ENCODE data around the gene PNPLA8.
"Not testable (repeated sequence)": the region's sequence is repeated elsewhere in the genome, so short reads cannot be mapped to it uniquely, and the experiment has no call there.

Gene PNPLA8, protein sequence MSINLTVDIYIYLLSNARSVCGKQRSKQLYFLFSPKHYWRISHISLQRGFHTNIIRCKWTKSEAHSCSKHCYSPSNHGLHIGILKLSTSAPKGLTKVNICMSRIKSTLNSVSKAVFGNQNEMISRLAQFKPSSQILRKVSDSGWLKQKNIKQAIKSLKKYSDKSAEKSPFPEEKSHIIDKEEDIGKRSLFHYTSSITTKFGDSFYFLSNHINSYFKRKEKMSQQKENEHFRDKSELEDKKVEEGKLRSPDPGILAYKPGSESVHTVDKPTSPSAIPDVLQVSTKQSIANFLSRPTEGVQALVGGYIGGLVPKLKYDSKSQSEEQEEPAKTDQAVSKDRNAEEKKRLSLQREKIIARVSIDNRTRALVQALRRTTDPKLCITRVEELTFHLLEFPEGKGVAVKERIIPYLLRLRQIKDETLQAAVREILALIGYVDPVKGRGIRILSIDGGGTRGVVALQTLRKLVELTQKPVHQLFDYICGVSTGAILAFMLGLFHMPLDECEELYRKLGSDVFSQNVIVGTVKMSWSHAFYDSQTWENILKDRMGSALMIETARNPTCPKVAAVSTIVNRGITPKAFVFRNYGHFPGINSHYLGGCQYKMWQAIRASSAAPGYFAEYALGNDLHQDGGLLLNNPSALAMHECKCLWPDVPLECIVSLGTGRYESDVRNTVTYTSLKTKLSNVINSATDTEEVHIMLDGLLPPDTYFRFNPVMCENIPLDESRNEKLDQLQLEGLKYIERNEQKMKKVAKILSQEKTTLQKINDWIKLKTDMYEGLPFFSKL

DNA sequence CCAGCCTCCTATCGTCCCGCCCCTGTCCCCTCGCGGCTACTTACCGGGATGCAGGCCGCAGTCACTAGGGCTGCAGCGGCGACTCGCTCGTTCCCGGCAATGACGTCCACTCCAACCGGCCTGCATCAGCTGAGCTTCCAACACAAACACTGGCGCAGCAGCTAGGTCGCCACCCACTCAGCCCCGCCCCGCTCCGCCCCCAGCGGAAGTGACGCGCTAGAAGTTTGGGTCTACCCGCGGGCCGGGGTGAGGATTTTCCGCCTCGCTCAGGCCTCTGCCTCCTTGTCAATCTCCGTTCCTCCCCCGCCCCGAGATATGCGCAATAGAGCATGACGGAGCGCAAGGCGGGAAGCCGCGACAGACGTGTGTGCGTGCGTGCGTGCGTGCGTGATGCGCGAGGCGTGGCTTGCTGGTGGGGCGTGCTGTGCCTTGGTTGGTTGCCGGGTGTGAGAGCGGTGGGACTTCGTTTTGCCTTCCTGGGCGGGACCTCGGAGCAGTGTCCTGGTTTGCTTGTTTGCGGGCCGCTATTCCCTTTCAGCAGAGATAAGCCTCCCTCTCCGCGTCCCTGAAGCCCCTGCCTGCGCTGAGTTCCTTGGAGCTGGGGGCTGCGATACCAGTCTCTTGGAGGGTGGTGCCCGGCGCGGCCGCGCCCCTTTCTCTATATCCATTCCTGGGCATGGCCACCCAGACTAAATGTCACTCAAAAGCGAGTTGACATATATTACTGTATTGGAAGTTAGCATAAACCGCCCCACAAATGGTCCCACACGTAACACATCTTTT lies at the start of gene PNPLA8:
PNPLA8 (minus strand) TSS at position 151 of the 783 bp plus-strand sequence. CDS start 10,644 bp downstream, outside the sequence.
- H3K4me3 ChIP-seq: peak within 1 kb of the TSS; percentile 64 to 93 (median 69)

DNA sequence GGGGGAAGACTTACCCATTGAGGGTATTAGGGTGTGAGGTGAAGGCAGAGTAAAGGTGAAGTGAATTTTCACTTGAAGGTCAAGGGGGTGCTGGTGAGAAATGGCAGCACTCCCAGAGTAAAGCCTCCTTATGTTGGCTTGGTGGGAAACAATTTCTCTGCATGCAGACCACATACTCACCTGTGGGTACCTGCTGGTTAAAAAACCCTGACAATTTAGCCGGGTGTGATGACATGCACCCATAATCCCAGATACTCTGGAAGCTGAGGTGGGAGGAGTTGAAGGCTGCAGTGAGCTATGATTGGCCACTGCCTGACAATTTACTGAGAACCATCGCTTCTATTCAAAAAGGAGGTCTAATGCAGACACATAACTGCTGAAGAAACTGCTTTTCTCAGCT lies 49.2 kb upstream of the PNPLA8 start:
- Histone ChIP-seq H3K27ac (no peak overlapping the region), H3K4me3 (no peak overlapping the region)

More for the DNA sequence above, at the start of gene PNPLA8:
- H3K27ac ChIP-seq: peak within 1 kb of the TSS; percentile 90 to 99 (median 98)

DNA sequence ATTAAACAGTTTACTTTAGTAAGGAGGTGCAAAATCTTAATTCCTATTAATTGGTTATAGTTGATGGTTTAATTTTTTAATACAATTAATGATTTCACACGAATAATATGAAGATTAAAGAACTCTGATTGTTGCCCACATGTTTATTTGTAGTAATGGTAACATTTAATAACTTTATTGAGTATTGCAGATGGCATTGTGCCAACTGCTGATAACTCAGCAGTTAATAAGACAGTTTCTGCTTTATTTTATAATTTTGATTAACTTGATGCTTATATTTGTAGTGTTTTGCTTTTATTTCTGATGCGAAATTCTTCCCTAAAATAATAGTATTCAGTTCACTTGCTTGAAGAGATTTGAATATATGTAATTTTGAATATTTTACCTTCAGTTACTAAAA lies 46.5 kb upstream of the PNPLA8 start:
- Histone ChIP-seq H3K4me3 (no peak overlapping the region), H3K27ac (no peak overlapping the region)

DNA sequence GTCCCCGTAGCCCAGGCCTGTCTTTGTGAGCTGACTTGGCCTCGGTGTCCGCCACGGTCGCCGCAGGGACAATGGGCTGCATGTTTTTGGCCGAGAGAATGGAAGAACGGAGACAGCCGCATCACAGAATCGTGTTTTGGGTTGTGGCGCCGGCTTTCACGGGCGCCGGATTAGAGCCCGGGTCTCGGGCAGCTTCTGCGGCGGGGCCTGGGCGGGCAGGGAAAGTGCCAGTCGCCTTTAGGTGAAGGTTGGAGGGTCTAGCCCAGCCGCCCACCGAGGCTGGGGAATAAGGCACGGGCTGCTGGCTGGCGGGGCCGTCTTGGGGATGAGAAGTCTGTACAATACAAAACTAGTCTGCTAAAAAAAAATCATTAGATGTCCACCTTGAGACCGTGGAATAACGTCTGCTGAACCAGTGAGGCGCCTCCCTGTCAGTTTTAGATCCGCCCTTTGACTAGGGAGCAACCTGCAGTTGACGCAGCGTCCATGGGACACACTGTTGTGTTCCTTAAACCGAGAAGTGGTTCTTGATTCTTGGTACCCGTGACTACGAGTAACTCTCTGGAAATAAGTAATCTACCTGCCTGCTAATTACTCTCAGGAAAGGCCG lies 44.3 kb upstream of the PNPLA8 start:
- H3K27ac ChIP-seq: peak overlapping the region; percentile 82 to 98 (median 94)
- H3K4me3 ChIP-seq: peak overlapping the region; percentile 60 to 97 (median 85)

DNA sequence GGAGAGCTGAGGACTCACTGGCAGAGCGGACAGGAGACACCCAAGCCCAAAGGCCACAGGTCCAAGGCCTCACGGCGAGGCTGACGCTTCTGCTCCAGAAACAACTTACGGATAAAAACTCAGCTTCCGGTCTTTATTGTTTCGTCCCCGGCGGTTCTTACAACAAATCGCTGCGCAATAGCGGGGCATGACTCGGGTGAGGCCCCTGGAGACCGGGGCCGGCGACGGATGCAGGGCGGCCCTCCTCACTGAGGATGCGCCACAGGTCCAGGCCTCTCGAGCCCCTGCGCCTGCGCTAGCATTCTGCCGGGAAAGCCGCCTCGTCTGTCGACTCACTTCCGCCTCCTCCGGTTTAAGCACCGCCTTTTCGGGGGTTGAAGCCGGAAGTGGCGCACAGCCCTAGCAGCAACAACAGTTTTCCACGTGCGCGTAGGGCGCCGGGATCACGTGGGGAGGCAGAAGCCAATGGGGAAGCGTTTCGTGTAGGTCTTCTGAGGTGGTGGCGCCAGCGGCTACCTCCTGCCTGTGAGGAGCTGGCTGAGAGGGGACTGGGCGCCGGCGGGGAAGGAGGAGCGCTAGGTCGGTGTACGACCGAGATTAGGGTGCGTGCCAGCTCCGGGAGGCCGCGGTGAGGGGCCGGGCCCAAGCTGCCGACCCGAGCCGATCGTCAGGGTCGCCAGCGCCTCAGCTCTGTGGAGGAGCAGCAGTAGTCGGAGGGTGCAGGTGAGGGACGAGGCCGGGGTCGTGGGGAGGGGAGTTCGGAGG lies 43.6 kb upstream of the PNPLA8 start, which contains the start of the genes DNAJB9 and THAP5:
DNAJB9 (plus strand) TSS at position 494 of the 765 bp plus-strand sequence. CDS start 1,853 bp downstream, outside the sequence.
THAP5 (minus strand) TSS at position 326 of the 765 bp plus-strand sequence; CDS start at position 189, 137 bp downstream.
- H3K27ac ChIP-seq: peak within 1 kb of the TSS; percentile 82 to 98 (median 94)

DNA sequence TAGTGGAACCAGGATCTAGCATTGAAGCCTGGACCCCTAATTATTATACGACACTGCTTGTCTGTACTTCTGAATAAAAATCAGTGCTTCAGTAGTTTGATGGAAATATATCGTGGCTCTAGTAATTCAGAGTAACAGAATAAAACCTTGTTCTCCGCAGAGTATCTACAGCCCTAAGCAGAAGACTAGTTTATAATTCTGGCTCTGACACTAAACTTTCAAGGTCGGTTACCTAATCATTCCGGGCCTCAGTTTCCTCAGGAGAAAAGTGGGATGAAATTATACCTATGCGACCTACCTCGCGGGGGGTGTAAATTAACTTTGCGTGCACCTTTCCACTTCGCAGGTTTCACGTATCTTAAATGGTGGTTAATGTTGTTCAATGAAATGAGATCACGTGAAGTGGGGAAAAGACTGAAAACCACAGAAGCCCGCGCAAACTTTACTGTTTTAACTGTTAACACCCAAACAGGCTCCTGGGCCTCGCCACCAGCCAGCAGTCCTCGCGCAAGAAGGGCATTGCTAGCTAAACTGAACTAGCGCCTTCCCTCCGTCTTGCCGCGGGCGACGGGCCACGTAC lies 43.0 kb upstream of the PNPLA8 start:
- peak overlapping the region; percentile 82 to 98 (median 94) for H3K27ac ChIP-seq
- H3K4me3 ChIP-seq: peak overlapping the region; percentile 60 to 97 (median 85)

More for the DNA sequence above, 43.6 kb upstream of the PNPLA8 start, which contains the start of the genes DNAJB9 and THAP5:
- peak within 1 kb of the TSS; percentile 60 to 97 (median 85) for H3K4me3 ChIP-seq

DNA sequence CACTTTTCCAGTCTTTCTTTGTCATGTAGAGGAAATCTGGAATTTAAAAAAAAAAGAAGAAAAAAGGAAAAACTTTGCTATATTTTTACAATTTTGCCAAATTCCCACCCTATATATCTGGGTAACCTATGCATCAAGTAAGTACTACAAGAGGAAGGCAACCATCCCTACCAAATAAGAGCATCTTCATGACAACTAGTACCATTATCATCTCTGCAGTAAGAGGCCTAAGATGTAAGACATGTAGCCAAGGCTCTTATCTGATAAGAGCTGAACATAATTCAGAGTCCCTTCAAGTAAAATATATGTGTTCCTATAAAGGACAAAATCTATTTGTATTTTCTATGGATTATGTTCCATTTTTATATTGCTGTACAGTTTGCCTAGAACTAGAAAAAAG lies 40.1 kb upstream of the PNPLA8 start:
- Histone ChIP-seq H3K27ac (no peak overlapping the region), H3K4me3 (no peak overlapping the region)

DNA sequence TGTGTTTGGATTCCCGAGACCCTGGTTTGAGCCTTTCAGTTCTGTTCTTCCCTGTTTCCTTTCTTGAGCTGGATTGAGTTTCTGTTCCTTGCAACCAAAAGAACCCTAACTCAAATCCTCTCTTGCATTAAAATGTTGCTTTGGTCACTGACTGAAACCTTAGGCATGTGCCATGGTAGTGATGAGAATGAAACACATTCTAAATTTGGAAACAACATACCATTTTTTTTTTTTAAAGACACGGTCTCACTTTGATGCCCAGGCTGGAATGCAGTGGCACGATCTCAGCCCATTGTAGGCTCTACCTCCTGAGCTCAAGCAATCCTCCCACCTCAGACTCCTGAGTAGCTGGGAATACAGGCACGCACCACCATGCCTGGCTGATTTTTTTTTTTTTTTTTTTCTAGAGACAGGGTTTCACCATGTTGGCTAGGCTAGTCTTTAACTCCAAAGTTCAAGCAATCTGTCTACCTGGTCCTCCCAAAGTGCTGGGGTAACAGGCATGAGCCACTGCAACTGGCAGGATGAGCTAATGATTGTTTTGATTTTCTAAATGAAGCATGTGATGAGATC lies 35.2 kb upstream of the PNPLA8 start:
- H3K27ac ChIP-seq: no peak overlapping the region
- H3K4me3 ChIP-seq: no peak overlapping the region

DNA sequence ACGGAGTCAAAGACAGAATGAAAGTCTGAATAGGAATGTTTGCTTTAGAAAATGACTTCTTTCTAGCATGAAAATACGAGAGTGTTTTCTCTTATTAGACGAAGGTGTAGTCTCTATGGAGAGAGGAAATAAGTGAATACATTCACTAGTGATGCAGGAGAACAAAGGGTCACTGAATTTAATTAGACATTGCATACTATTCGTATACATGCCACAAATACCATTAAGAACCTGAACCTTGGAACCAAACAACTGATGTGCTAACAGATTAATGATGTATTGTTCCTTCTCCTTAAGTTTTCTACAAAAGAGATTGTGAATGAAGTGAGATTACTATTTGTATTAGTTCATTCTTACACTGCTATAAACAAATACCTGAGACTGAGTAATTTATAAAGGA lies 33.3 kb upstream of the PNPLA8 start:
- Histone ChIP-seq H3K27ac (no peak overlapping the region), H3K4me3 (no peak overlapping the region)

DNA sequence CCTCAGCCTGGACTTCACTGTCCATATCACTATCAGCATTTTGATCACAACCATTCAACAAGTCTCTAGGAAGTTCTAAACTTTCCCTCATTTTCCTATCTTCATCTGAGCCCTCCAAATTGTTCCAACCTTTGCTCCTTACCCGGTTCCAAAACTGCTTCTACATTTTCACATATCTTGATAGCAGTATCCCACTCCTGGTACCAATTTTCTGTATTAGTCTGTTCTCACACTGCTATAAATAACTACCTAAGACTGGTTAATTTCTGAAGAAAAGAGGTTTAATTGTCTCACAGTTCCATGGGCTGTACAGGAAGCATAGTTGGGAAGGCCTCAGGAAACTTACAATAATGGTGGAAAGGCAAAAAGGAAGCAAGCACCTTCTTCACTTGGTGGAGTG lies 31.7 kb upstream of the PNPLA8 start:
- Histone ChIP-seq H3K27ac (no peak overlapping the region), H3K4me3 (no peak overlapping the region)

DNA sequence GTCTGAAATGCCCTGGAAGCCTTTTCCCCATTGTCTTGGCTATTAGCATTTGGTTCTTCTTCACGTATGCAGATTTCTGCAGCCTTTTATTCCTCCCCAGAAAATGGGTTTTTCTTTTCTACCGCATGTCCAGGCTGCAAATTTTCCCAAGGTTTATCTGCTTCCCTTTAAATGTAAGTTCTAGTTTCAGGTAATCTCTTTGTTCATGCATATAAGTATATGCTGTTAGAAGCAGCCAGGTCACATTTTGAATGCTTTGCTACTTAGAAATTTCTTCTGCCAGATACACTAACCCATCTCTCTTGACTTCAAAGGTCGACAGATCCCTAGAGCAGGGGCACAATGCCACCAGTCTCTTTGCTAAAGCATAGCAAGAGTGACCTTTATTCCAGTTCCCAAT lies 31.3 kb upstream of the PNPLA8 start:
- H3K27ac ChIP-seq: no peak overlapping the region
- no peak overlapping the region for H3K4me3 ChIP-seq

DNA sequence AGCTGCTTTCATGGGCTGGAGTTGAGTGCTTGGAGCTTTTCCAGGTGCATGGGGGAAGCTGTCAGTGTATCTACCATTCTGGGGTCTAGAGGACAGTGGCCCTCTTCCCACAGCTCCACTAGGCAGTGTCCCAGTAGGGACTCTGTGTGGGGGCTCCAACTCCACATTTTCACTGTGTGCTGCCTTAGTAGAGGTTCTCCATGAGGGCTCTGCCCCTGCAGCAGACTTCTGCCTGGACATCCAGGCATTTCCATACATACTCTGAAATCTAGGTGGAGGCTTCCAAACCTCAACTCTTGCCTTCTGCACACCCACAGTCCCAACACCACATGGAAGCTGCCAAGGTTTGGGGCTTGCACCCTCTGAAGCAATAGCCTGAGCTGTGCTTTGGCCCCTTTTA lies 30.7 kb upstream of the PNPLA8 start:
- H3K27ac ChIP-seq, H3K4me3 ChIP-seq: not testable (repeated sequence)

DNA sequence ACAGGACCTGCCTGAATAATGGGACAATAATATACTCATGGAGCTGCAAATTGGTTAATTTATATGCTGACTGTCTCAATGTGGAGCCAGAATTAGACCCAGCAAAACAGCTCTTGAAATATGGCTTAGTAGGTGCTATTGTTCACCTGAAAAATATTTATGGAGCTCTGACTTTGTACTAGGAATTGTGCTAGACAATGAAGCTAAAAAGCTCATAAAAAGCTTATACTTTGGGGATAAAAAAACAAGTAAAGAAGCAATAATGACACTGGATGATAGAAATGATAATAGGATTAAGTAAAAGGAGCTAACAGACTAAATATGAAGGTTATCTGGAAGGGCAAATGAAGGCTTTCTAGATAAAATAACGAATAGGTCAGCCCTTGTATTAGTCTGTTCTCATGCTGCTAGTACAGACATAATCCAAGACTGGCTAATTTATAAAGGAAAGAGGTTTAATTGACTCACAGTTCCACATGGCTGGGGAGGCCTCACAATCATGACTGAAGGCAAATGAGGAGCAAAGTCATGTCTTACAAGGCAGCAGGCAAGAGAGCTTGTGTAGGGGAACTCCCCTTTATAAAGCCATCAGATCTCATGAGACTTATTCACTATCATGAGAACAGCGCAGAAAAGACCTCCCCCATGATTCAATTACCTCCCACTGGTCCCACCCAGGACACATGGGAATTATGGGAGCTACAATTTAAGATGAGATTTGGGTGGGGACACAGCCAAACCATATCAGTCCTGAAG lies 22.4 kb upstream of the PNPLA8 start:
- not testable (repeated sequence) for H3K4me3 ChIP-seq, H3K27ac ChIP-seq

DNA sequence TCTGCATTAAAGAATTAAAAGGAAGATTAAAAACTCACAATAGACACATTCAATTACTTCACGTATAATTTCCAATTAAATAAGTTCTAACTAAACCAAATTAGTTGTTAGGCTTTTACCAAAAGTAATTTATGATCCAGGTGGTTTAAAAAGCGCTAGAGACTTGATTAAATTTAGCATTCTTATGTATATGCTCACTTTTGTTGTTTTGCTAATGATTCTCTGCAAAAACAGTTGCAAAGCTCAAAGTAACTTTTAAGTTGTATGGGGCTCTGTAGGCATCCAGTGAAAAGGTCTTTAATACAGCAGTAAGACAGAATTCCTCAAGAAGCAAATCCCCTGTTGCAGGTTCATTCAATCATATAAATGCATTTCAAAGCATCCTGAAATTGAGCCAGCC lies 15.5 kb upstream of the PNPLA8 start:
- H3K27ac ChIP-seq: no peak overlapping the region

DNA sequence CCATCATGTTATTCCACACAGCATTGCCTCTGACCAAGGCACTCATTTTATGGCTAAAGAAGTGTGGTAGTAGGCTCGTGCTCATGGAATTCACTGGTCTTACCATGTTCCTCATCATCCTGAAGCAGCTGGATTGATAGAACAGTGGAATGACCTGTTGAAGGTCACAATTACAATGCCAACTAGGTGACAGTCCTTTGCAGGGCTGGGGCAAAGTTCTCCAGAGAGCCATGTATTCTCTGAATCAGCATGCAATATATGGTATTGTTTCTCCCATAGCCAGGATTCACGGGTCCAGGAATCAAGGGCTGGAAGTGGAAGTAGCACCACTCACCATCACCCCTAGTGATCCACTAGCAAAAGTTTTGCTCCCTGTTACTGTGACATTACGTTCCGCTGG lies 12.8 kb upstream of the PNPLA8 start:
- H3K4me3 ChIP-seq, H3K27ac ChIP-seq: not testable (repeated sequence)

More for the DNA sequence above, 15.5 kb upstream of the PNPLA8 start:
- no peak overlapping the region for H3K4me3 ChIP-seq

DNA sequence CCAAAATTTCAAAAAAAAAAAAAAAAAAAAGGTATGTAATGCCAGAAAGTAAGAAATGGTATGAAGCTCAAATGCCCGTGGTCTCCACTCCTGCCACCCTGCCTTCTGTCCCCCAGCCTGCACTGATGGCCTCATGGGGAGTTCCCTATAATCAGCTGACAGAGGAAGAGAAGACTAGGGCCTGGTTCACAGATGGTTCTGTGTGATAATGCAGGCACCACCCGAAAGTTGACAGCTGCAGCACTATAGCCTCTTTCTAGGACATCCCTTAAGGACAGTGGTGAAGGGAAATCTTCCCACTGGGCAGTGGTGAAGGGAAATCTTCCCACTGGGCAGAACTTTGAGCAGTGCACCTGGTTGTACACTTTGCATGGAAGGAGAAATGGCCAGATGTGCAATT lies 12.3 kb upstream of the PNPLA8 start:
- H3K4me3 ChIP-seq, H3K27ac ChIP-seq: not testable (repeated sequence)

DNA sequence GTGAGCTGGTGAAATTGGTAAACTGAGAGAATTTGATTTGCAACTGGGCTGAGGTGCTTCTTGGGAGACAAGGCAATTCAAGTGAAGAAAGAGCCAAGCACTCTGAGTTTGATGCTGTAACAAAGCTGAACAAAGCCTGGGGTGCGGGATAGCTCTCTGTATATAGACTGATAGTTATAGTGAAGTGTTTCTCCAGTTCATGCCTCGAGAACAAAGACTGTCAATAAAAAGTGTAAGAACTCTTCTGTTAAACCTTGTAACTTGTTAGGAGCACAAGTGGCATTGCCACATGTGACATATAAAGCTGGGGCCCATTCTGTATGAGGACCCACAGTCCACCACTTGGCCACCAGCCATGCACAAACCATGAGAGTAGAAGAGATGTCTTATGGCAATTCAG lies 11.3 kb upstream of the PNPLA8 start:
- H3K27ac ChIP-seq: no peak overlapping the region
- H3K4me3 ChIP-seq: no peak overlapping the region
